PC-9 (cell line): ENCODE results near the gene GXYLT2.

Experiments
- EZH2 ChIP-seq: fragments of 200-600 bp; sonication (generic); IDR thresholded peaks from 2 replicates; pipeline ENCODE4 v1.8.0; 2017; ENCODE audit warnings: antibody characterized with exemption, low read depth
- TF ChIP-seq, protein P1 (sequence below): fragments of 200-600 bp; sonication (generic); conservative IDR thresholded peaks from 2 replicates; pipeline ENCODE4 v1.6.1; 2017; ENCODE audit warnings: mixed run types, antibody characterized with exemption, mild to moderate bottlenecking, moderate library complexity

DNA sequence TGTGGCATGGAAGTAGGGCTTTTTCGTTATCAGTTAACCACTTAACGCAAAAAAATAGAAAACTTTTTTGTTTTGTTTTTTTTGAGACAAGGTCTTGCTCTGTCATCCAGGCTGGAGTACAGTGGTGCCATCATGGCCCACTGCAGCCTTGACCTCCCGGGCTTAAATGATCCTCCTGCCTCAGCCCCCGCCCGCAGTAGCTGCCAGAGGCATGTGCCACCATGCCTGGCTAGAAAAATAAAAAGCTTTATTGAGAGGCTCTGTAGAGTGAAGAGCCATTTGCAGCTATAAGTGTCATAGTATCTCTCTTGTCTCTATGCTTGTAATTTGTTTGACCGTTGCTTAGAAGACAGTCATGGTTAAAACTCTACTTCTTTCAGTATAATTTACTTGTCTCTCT, 122.3 kb downstream of the GXYLT2 start:
- TF ChIP-seq, protein P1, sequence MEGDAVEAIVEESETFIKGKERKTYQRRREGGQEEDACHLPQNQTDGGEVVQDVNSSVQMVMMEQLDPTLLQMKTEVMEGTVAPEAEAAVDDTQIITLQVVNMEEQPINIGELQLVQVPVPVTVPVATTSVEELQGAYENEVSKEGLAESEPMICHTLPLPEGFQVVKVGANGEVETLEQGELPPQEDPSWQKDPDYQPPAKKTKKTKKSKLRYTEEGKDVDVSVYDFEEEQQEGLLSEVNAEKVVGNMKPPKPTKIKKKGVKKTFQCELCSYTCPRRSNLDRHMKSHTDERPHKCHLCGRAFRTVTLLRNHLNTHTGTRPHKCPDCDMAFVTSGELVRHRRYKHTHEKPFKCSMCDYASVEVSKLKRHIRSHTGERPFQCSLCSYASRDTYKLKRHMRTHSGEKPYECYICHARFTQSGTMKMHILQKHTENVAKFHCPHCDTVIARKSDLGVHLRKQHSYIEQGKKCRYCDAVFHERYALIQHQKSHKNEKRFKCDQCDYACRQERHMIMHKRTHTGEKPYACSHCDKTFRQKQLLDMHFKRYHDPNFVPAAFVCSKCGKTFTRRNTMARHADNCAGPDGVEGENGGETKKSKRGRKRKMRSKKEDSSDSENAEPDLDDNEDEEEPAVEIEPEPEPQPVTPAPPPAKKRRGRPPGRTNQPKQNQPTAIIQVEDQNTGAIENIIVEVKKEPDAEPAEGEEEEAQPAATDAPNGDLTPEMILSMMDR: no peak
- no peak for TF ChIP-seq EZH2
